Keratinocyte (primary cell): ENCODE results near the gene PPFIA3. TPM values are rescaled to one million over a fixed set of nuclear protein-coding genes. Genes with fewer than 3 reads are reported as not detected.

ENCODE experiments used
- DNase-seq: peaks from one replicate; pipeline ENCODE4 v3.0.0-alpha.2; 2011; ENCODE audit warnings: low read depth, missing footprints, low spot score
- FAIRE-seq: peaks from 2 replicates; lab custom pipeline; 2011; peaks lifted over from hg19 to GRCh38; lab: Jason Lieb, UNC
- H2AFZ ChIP-seq: 2 replicates; pipeline ENCODE4 v1.6.0; 2012; ENCODE audit warnings: low read length, control low read depth, inconsistent platforms; ENCODE audit not compliant: control insufficient read depth
- H3K27ac ChIP-seq: 2 replicates; pipeline ENCODE4 v1.5.1; 2011; ENCODE audit warnings: low read length; ENCODE audit not compliant: control insufficient read depth, insufficient read depth
- H3K27me3 ChIP-seq: 3 replicates; pipeline ENCODE4 v1.6.0; 2011; ENCODE audit warnings: low read length; ENCODE audit not compliant: control insufficient read depth, insufficient read depth; ENCODE audit errors: extremely low read depth
- H3K36me3 ChIP-seq, 2 experiments: 2 replicates in 1 of 2; 3 replicates in 1 of 2; pipeline ENCODE4 v1.5.1; 2011; ENCODE audit warnings: low read length in 2 of 2, mild to moderate bottlenecking in 1 of 2; ENCODE audit not compliant: control insufficient read depth in 2 of 2, insufficient read depth in 2 of 2; ENCODE audit errors: extremely low read depth in 1 of 2
- H3K4me1 ChIP-seq: 3 replicates; pipeline ENCODE4 v1.5.1; 2011; ENCODE audit warnings: low read length; ENCODE audit not compliant: control insufficient read depth, insufficient read depth; ENCODE audit errors: extremely low read depth
- H3K4me2 ChIP-seq: 3 replicates; pipeline ENCODE4 v1.6.0; 2011; ENCODE audit warnings: low read depth, low read length; ENCODE audit not compliant: control insufficient read depth, insufficient read depth; ENCODE audit errors: extremely low read depth
- H3K4me3 ChIP-seq, 3 experiments: fragments of 200-600 bp in 1 of 3; sonication (generic) in 1 of 3; 2 replicates in 2 of 3; 3 replicates in 1 of 3; pipeline ENCODE4 v1.5.1; 2011 to 2016; ENCODE audit warnings: low read length in 3 of 3, mild to moderate bottlenecking in 3 of 3, control low read depth in 2 of 3, inconsistent platforms in 1 of 3, low read depth in 1 of 3, mixed read lengths in 1 of 3, mixed run types in 1 of 3, moderate library complexity in 1 of 3; ENCODE audit not compliant: control insufficient read depth in 2 of 3, insufficient read depth in 2 of 3; ENCODE audit errors: extremely low read depth in 1 of 3
- H3K79me2 ChIP-seq: 2 replicates; pipeline ENCODE4 v1.6.0; 2012; ENCODE audit warnings: low read length; ENCODE audit not compliant: control insufficient read depth, insufficient read depth
- H3K9ac ChIP-seq: 3 replicates; pipeline ENCODE4 v1.6.0; 2011; ENCODE audit warnings: low read length; ENCODE audit not compliant: control insufficient read depth, insufficient read depth; ENCODE audit errors: extremely low read depth
- H3K9me1 ChIP-seq: 3 replicates; pipeline ENCODE4 v1.6.0; 2011; ENCODE audit warnings: low read length; ENCODE audit not compliant: control insufficient read depth, insufficient read depth; ENCODE audit errors: extremely low read depth
- H3K9me3 ChIP-seq: 2 replicates; pipeline ENCODE4 v1.5.1; 2012; ENCODE audit warnings: low read depth, low read length; ENCODE audit not compliant: control insufficient read depth
- H4K20me1 ChIP-seq: 3 replicates; pipeline ENCODE4 v1.6.0; 2011; ENCODE audit warnings: low read length; ENCODE audit not compliant: control insufficient read depth, insufficient read depth; ENCODE audit errors: extremely low read depth
- CTCF ChIP-seq, 3 experiments: IDR thresholded peaks in 1 of 3; conservative IDR thresholded peaks in 1 of 3; optimal IDR thresholded peaks in 1 of 3; 2 replicates in 2 of 3; 3 replicates in 1 of 3; pipeline versions ENCODE3 to v1.5.1; 2011; ENCODE audit warnings: low read length in 3 of 3, mild to moderate bottlenecking in 3 of 3, moderate library complexity in 2 of 3, control low read depth in 1 of 3, inconsistent platforms in 1 of 3; ENCODE audit not compliant: insufficient read depth in 2 of 3; ENCODE audit errors: extremely low read depth in 1 of 3
- EZH2 ChIP-seq: IDR thresholded peaks from one replicate; pipeline ENCODE4 v1.6.1; 2012; ENCODE audit warnings: inconsistent platforms, mild to moderate bottlenecking, low read length, moderate library complexity
- dilution Hi-C: fragments of 300-500 bp; cut with MboI; formaldehyde crosslinking; loops from one replicate; pipeline ENCODE4 v1.7.0; 2020; ENCODE audit warnings: low sequenced_read_pairs; ENCODE audit not compliant: extremely low pct_ligation_motif_present
- polyA plus RNA-seq, 5 experiments: library from polyadenylated mRNA; depleted of rRNA in 3 of 5; stranded (reverse) in 3 of 5; stranded (forward) in 1 of 5; unstranded in 1 of 5; fragments of >200 nt; gene quantifications; 1 replicate in 1 of 5; 2 replicates in 3 of 5; 3 replicates in 1 of 5; pipeline versions ENCODE4 v1.2.1 to v1.2.3, GENCODE V29; 2011 to 2012; ENCODE audit warnings: missing spikeins in 2 of 5, low read depth in 1 of 5, low replicate concordance in 1 of 5

Gene PPFIA3
- polyA plus RNA-seq, 1 donor (not counting 4 experiments of a cell fraction or from before 2014, with no cell fraction given) = 3.0 TPM

GRCh38 chr19:49150944-49151243, 31.6 kb downstream of the PPFIA3 start:
- Histone ChIP-seq H3K4me3 (peak overlapping the region; percentile 47 to 94 (median 84)), H3K4me1 (peaks cover 22% of the 10 kb centered on the region), H4K20me1 (no peaks in the 10 kb centered on the region), H3K4me2 (peak overlapping the region; percentile 99), H3K79me2 (no peaks in the 10 kb centered on the region), H3K9me3 (no peaks in the 10 kb centered on the region), H3K9me1 (no peaks in the 10 kb centered on the region), H3K36me3 (no peaks in the 10 kb centered on the region), H2AFZ (no peak overlapping the region), H3K27me3 (no peaks in the 10 kb centered on the region), H3K27ac (peak overlapping the region; percentile 13), H3K9ac (peak overlapping the region; percentile 85)
- no peak for DNase-seq
- TF ChIP-seq EZH2 (no peak), CTCF (optimal IDR thresholded peaks at IDR 0.05 in 1 of 3, IDR thresholded peaks at IDR 0.05 in 1 of 3, conservative IDR thresholded peaks at IDR 0.05 in 1 of 3; ENCODE audit: extremely low read depth in 1 of 3, insufficient read depth in 2 of 3, low read length in 3 of 3) (no peak)
- dilution Hi-C loops = no loop called here
- no peak for FAIRE-seq

- Histone ChIP-seq H3K79me2 (no peaks in the 10 kb centered on the region), H3K9ac (no peak overlapping the region), H3K9me3 (no peaks in the 10 kb centered on the region), H3K4me2 (peak overlapping the region; percentile 99), H3K27me3 (no peaks in the 10 kb centered on the region), H3K27ac (peak overlapping the region; percentile 13), H4K20me1 (no peaks in the 10 kb centered on the region), H3K9me1 (no peaks in the 10 kb centered on the region), H3K4me3 (peak overlapping the region in 2 of 3 experiments; percentile 44 to 84), H3K4me1 (peaks cover 22% of the 10 kb centered on the region), H2AFZ (no peak overlapping the region), H3K36me3 (no peaks in the 10 kb centered on the region)
- FAIRE-seq (peak; percentile 60), DNase-seq (peak; percentile 84)
- dilution Hi-C loops = no loop called here
- no peak for TF ChIP-seq EZH2
- no peak for TF ChIP-seq CTCF (optimal IDR thresholded peaks at IDR 0.05 in 1 of 3, IDR thresholded peaks at IDR 0.05 in 1 of 3, conservative IDR thresholded peaks at IDR 0.05 in 1 of 3; ENCODE audit: extremely low read depth in 1 of 3, insufficient read depth in 2 of 3, low read length in 3 of 3)
Observed at GRCh38 chr19:49151267-49152118, 32.1 kb downstream of the PPFIA3 start.
